AG10803 (cell line): ENCODE measurements around the gene NLN.

Source experiments
- DNase-seq: peaks from one replicate; pipeline ENCODE4 v3.0.0; 2010; ENCODE audit warnings: low read depth
- H3K4me3 ChIP-seq: 2 replicates; pipeline ENCODE4 v1.5.1; 2011; ENCODE audit warnings: mild to moderate bottlenecking, low read length, control low read depth
- CTCF ChIP-seq: conservative IDR thresholded peaks from 2 replicates; pipeline ENCODE4 v1.5.1; 2011; ENCODE audit warnings: mild to moderate bottlenecking, low read length, control low read depth, inconsistent platforms

Gene NLN

GRCh38 chr5:65695896-65696295 lies 26.1 kb upstream of the NLN start:
- DNase-seq, result no peak
- no peak overlapping the region for H3K4me3 ChIP-seq
- no peak for TF ChIP-seq CTCF

GRCh38 chr5:65696892-65697291 lies 25.1 kb upstream of the NLN start:
- TF ChIP-seq CTCF, result no peak
- DNase-seq, result no peak
- H3K4me3 ChIP-seq, result no peak overlapping the region

- no peak for DNase-seq
- TF ChIP-seq CTCF, result no peak
- no peak overlapping the region for H3K4me3 ChIP-seq
Observed at GRCh38 chr5:65699338-65699737, 22.7 kb upstream of the NLN start.

GRCh38 chr5:65702036-65702435 lies 20.0 kb upstream of the NLN start:
- no peak overlapping the region for H3K4me3 ChIP-seq
- no peak for DNase-seq
- no peak for TF ChIP-seq CTCF

GRCh38 chr5:65704621-65705239 lies 17.3 kb upstream of the NLN start:
- TF ChIP-seq CTCF, result no peak
- H3K4me3 ChIP-seq, result no peak overlapping the region
- no peak for DNase-seq

GRCh38 chr5:65707663-65708062 lies 14.3 kb upstream of the NLN start:
- TF ChIP-seq CTCF, result no peak

GRCh38 chr5:65708145-65708544 lies 13.9 kb upstream of the NLN start:
- no peak overlapping the region for H3K4me3 ChIP-seq
- no peak for TF ChIP-seq CTCF
- peak; percentile 32 for DNase-seq

More at GRCh38 chr5:65707663-65708062, 14.3 kb upstream of the NLN start:
- H3K4me3 ChIP-seq, result no peak overlapping the region
- DNase-seq, result no peak
